ENCODE measurements around the gene SPATA20. TPM values are rescaled to one million over a fixed set of nuclear protein-coding genes. Genes with fewer than 3 reads are reported as not detected.
A peak's percentile ranks its signal among the peaks of the same experiment; 100 is the strongest.

Gene SPATA20
- total RNA-seq, 2 experiments from 2014 or later, result 10.2 to 10.3 TPM

- CTCF ChIA-PET, result no interaction called here
- no peak for DNase-seq
These were observed 10.0 kb upstream of the SPATA20 start for GRCh38 chr17:50536683-50537646.

GRCh38 chr17:50537721-50538548 is 9.0 kb upstream of the SPATA20 start:
- no peak for TF ChIP-seq CTCF (IDR thresholded peaks at IDR 0.05)
- no peaks in the 10 kb centered on the region for H3K9me3 Mint-ChIP-seq
- CTCF ChIA-PET, result no interaction called here
- Histone ChIP-seq H3K4me3 (ENCODE audit: low read length) (no peak overlapping the region), H3K4me1 (ENCODE audit: insufficient read depth, low read length) (peaks cover 30% of the 10 kb centered on the region), H3K36me3 (ENCODE audit: insufficient read depth, low read length) (no peaks in the 10 kb centered on the region), H3K27me3 (ENCODE audit: control insufficient read depth in 1 of 2, insufficient read depth in 2 of 2, low read length in 2 of 2) (peaks cover 9 to 15% of the 10 kb centered on the region in 2 experiments), H3K27ac (ENCODE audit: low read depth in 1 of 2, low read length in 2 of 2) (no peak overlapping the region), H3K9me3 (ENCODE audit: control insufficient read depth in 1 of 2, insufficient read depth in 1 of 2, low read length in 2 of 2) (no peaks in the 10 kb centered on the region)
- H3K36me3 Mint-ChIP-seq (ENCODE audit: low read depth), result no peaks in the 10 kb centered on the region
- ATAC-seq (ENCODE audit: poor library complexity) (no peak), DNase-seq (no peak)
- POLR2A ChIA-PET, result no interaction called here
- no peak overlapping the region for H3K27ac Mint-ChIP-seq
- intact Hi-C loops (cut with DNase I, micrococcal nuclease), result no loop called here
- H3K27me3 Mint-ChIP-seq, result peaks cover 34% of the 10 kb centered on the region
- H3K4me1 Mint-ChIP-seq (ENCODE audit: low read depth), result peaks cover 15% of the 10 kb centered on the region
- no peak overlapping the region for H3K4me3 Mint-ChIP-seq

More at GRCh38 chr17:50536683-50537646, 10.0 kb upstream of the SPATA20 start:
- Mint-ChIP-seq H3K9me3 (no peaks in the 10 kb centered on the region), H3K36me3 (ENCODE audit: low read depth) (no peaks in the 10 kb centered on the region), H3K27me3 (peaks cover 42% of the 10 kb centered on the region), H3K4me3 (no peak overlapping the region), H3K27ac (no peak overlapping the region), H3K4me1 (ENCODE audit: low read depth) (peaks cover 9% of the 10 kb centered on the region)
- peaks cover 0 to 8% of the 10 kb centered on the region in 2 experiments for H3K9me3 ChIP-seq (ENCODE audit: control insufficient read depth in 1 of 2, insufficient read depth in 1 of 2, low read length in 2 of 2)
- no peak overlapping the region for H3K4me3 ChIP-seq (ENCODE audit: low read length)
- intact Hi-C loops (cut with DNase I, micrococcal nuclease), result no loop called here
- TF ChIP-seq CTCF (IDR thresholded peaks at IDR 0.05), result no peak
- H3K27me3 ChIP-seq (ENCODE audit: control insufficient read depth in 1 of 2, insufficient read depth in 2 of 2, low read length in 2 of 2), result peaks cover 18 to 25% of the 10 kb centered on the region in 2 experiments
- no peak overlapping the region for H3K27ac ChIP-seq (ENCODE audit: low read depth in 1 of 2, low read length in 2 of 2)
- POLR2A ChIA-PET, result no interaction called here
- peaks cover 30% of the 10 kb centered on the region for H3K4me1 ChIP-seq (ENCODE audit: insufficient read depth, low read length)
- no peak for ATAC-seq (ENCODE audit: poor library complexity)
- H3K36me3 ChIP-seq (ENCODE audit: insufficient read depth, low read length), result no peaks in the 10 kb centered on the region

- Mint-ChIP-seq H3K36me3 (ENCODE audit: low read depth) (no peaks in the 10 kb centered on the region), H3K9me3 (no peaks in the 10 kb centered on the region), H3K27me3 (peaks cover 25% of the 10 kb centered on the region), H3K27ac (no peak overlapping the region), H3K4me3 (peak overlapping the region; percentile 10), H3K4me1 (ENCODE audit: low read depth) (peaks cover 9% of the 10 kb centered on the region)
- Histone ChIP-seq H3K27ac (ENCODE audit: low read depth in 1 of 2, low read length in 2 of 2) (no peak overlapping the region), H3K9me3 (ENCODE audit: control insufficient read depth in 1 of 2, insufficient read depth in 1 of 2, low read length in 2 of 2) (no peaks in the 10 kb centered on the region), H3K27me3 (ENCODE audit: control insufficient read depth in 1 of 2, insufficient read depth in 2 of 2, low read length in 2 of 2) (peaks cover under 1 to 8% of the 10 kb centered on the region in 2 experiments), H3K36me3 (ENCODE audit: insufficient read depth, low read length) (no peaks in the 10 kb centered on the region), H3K4me3 (ENCODE audit: low read length) (no peak overlapping the region), H3K4me1 (ENCODE audit: insufficient read depth, low read length) (peaks cover 21% of the 10 kb centered on the region)
- DNase-seq (no peak), ATAC-seq (ENCODE audit: poor library complexity) (no peak)
- CTCF ChIA-PET, result no interaction called here
- POLR2A ChIA-PET, result interaction anchor here (1.0 kb wide), 1 partner anchor 328 kb away, joined by 4 read pairs; no protein-coding TSS in a partner anchor
- TF ChIP-seq CTCF (IDR thresholded peaks at IDR 0.05), result no peak
- intact Hi-C loops (cut with DNase I, micrococcal nuclease), result no loop called here
These were observed 8.2 kb upstream of the SPATA20 start for GRCh38 chr17:50538549-50539410.
